CD4-positive, alpha-beta T cell (primary cell): ENCODE data around the gene MT2A. TPM values are rescaled to one million over a fixed set of nuclear protein-coding genes. Genes with fewer than 3 reads are reported as not detected.

Source experiments
- ATAC-seq: fragments of 200-7000 bp; cut with Tn5 transposase; one replicate; pipeline ENCODE4 v1.10.0; 2022; ENCODE audit warnings: mild to moderate bottlenecking; ENCODE audit not compliant: poor library complexity
- CTCF ChIA-PET: fragments of 350-600 bp; sonication (Branson Sonifier 250); formaldehyde crosslinking; loops from one replicate; lab custom pipeline; 2021; ENCODE audit warnings: antibody characterized with exemption, inconsistent platforms; lab: Charles Lee
- POLR2A ChIA-PET: fragments of 350-600 bp; sonication (Branson Sonifier 250); formaldehyde crosslinking; loops from one replicate; lab custom pipeline; 2021; ENCODE audit warnings: antibody characterized with exemption, inconsistent platforms; lab: Charles Lee
- DNase-seq, 14 experiments: peaks; one replicate each; pipeline ENCODE4 v3.0.0-alpha.2; 2013 to 2020; ENCODE audit warnings: mixed read lengths in 2 of 14
- H3K27ac ChIP-seq, 2 donors: one replicate each; pipeline versions ENCODE4 v1.5.1 to v1.7.0; 2013; ENCODE audit warnings: low read length in 2 of 2, low read depth in 1 of 2, mild to moderate bottlenecking in 1 of 2
- H3K27me3 ChIP-seq, 2 experiments: 1 replicate in 1 of 2; 2 replicates in 1 of 2; pipeline versions ENCODE4 v1.6.1 to v1.7.0; 2013; ENCODE audit warnings: low read length in 2 of 2, control low read depth in 1 of 2, mild to moderate bottlenecking in 1 of 2, moderate library complexity in 1 of 2; ENCODE audit not compliant: insufficient read depth in 2 of 2, control insufficient read depth in 1 of 2
- H3K36me3 ChIP-seq: one replicate; pipeline ENCODE4 v1.6.1; 2013; ENCODE audit warnings: low read length, control low read depth; ENCODE audit not compliant: insufficient read depth
- H3K4me1 ChIP-seq: one replicate; pipeline ENCODE4 v1.6.1; 2013; ENCODE audit warnings: low read length, control low read depth; ENCODE audit not compliant: insufficient read depth
- H3K4me3 ChIP-seq: one replicate; pipeline ENCODE4 v1.5.1; 2013; ENCODE audit warnings: mild to moderate bottlenecking, low read length, moderate library complexity
- H3K9me3 ChIP-seq, 2 experiments: 1 replicate in 1 of 2; 2 replicates in 1 of 2; pipeline versions ENCODE4 v1.6.1 to v1.7.0; 2013; ENCODE audit warnings: low read length in 2 of 2, mild to moderate bottlenecking in 2 of 2, control low read depth in 1 of 2, moderate library complexity in 1 of 2; ENCODE audit not compliant: control insufficient read depth in 1 of 2, insufficient read depth in 1 of 2
- H3K27ac Mint-ChIP-seq: one replicate; pipeline ENCODE4 v1.8.0; 2020; ENCODE audit warnings: mixed read lengths
- H3K27me3 Mint-ChIP-seq: one replicate; pipeline ENCODE4 v1.8.0; 2021; ENCODE audit warnings: mixed read lengths
- H3K36me3 Mint-ChIP-seq: one replicate; pipeline ENCODE4 v1.8.0; 2021; ENCODE audit warnings: low read depth, mixed read lengths
- H3K4me1 Mint-ChIP-seq: one replicate; pipeline ENCODE4 v1.8.0; 2021; ENCODE audit warnings: low read depth, mixed read lengths
- H3K4me3 Mint-ChIP-seq: one replicate; pipeline ENCODE4 v1.8.0; 2020; ENCODE audit warnings: mild to moderate bottlenecking, mixed read lengths
- H3K9me3 Mint-ChIP-seq: one replicate; pipeline ENCODE4 v1.8.0; 2020; ENCODE audit warnings: mixed read lengths
- intact Hi-C, 2 experiments: fragments of 100-400 bp; cut with DNase I in 1 of 2; cut with micrococcal nuclease in 1 of 2; formaldehyde crosslinking; loops; one replicate each; pipeline versions ENCODE4 v1.15.1 to v1.9.0; 2023 to 2025; cut with DNase I, micrococcal nuclease
- total RNA-seq, 174 experiments: library from RNA in 2 of 174; stranded (reverse) in 2 of 174; gene quantifications; one replicate each; pipeline ENCODE4 v1.2.3 and lab custom pipeline; 2021 to 2026
- TF ChIP-seq, protein P1 (sequence below): fragments of 200-600 bp; IDR thresholded peaks from one replicate; pipeline ENCODE4 v1.8.0; 2022; ENCODE audit warnings: antibody characterized with exemption, mild to moderate bottlenecking

Gene MT2A
- total RNA-seq, 2 experiments from 2014 or later: 47.1 to 50.8 TPM

DNA sequence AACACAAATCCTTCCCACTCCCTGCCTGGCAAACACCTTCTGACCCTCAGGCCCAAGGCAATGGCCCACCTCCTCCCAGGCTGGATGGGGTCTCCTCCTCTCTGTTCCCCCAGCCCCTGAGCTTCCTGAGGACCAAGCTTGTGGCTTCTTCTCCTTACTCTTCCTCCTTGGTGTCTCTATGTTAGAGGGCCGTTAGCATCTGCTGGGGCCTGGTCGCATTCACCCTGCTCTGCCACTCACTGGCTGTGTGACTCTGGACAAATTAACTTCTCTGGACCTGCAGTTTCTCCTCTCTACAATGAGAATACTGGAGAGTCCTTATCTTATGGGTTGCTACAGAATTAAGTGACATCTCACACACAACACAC lies 725 bp upstream of the MT2A start:
- H3K27me3 ChIP-seq: no peaks in the 10 kb centered on the region
- Mint-ChIP-seq H3K36me3 (no peaks in the 10 kb centered on the region), H3K4me3 (peak overlapping the region; percentile 87), H3K4me1 (peaks cover 57% of the 10 kb centered on the region), H3K27ac (peak overlapping the region; percentile 96), H3K9me3 (no peaks in the 10 kb centered on the region), H3K27me3 (no peaks in the 10 kb centered on the region)
- CTCF ChIA-PET: interaction anchor here (1.8 to 2.8 kb wide), 2 partner anchors 94 kb away, joined by 4 to 16 read pairs; no protein-coding TSS in a partner anchor
- no peak for ATAC-seq
- intact Hi-C loops: loop anchor here (1.0 to 2.0 kb wide), 2 partner anchors 17 to 75 kb away; partner anchors contain the start of genes MT1E (in 1 of the 2) and MT1X (in 1 of the 2)
- H3K9me3 ChIP-seq: no peaks in the 10 kb centered on the region
- TF ChIP-seq, protein P1, sequence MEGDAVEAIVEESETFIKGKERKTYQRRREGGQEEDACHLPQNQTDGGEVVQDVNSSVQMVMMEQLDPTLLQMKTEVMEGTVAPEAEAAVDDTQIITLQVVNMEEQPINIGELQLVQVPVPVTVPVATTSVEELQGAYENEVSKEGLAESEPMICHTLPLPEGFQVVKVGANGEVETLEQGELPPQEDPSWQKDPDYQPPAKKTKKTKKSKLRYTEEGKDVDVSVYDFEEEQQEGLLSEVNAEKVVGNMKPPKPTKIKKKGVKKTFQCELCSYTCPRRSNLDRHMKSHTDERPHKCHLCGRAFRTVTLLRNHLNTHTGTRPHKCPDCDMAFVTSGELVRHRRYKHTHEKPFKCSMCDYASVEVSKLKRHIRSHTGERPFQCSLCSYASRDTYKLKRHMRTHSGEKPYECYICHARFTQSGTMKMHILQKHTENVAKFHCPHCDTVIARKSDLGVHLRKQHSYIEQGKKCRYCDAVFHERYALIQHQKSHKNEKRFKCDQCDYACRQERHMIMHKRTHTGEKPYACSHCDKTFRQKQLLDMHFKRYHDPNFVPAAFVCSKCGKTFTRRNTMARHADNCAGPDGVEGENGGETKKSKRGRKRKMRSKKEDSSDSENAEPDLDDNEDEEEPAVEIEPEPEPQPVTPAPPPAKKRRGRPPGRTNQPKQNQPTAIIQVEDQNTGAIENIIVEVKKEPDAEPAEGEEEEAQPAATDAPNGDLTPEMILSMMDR: no peak
- no peaks in the 10 kb centered on the region for H3K36me3 ChIP-seq
- no peak overlapping the region for H3K27ac ChIP-seq
- H3K4me3 ChIP-seq: peak overlapping the region; percentile 80
- peaks cover 50% of the 10 kb centered on the region for H3K4me1 ChIP-seq
- DNase-seq: no peak
- POLR2A ChIA-PET: interaction anchor here (0.9 to 3.7 kb wide), 4 partner anchors 16 to 95 kb away, joined by 3 to 26 read pairs (median 4); no protein-coding TSS in a partner anchor

DNA sequence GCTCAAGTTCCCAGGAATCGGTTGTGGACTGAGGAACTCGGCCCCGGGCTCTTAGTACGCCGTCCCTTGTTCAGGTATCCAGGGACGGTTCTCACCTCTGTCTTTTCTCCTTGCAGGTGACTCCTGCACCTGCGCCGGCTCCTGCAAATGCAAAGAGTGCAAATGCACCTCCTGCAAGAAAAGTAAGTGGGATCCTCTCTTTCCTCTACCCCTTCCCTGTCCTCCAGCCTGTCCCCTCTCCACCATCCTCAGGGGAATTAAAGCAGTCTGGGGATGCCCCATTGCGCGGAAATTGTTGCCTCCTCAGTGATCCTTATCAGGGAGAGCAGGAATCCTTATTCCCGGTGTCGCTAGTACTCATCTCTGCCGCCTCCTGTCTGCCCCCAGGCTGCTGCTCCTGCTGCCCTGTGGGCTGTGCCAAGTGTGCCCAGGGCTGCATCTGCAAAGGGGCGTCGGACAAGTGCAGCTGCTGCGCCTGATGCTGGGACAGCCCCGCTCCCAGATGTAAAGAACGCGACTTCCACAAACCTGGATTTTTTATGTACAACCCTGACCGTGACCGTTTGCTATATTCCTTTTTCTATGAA lies 585 bp downstream of the MT2A start:
- H3K4me3 Mint-ChIP-seq: peak overlapping the region; percentile 98
- Histone ChIP-seq H3K9me3 (no peaks in the 10 kb centered on the region), H3K27me3 (no peaks in the 10 kb centered on the region), H3K27ac (peak overlapping the region; percentile 71 to 88), H3K36me3 (no peaks in the 10 kb centered on the region), H3K4me3 (peak overlapping the region; percentile 80), H3K4me1 (peaks cover 50% of the 10 kb centered on the region)
- no peaks in the 10 kb centered on the region for H3K27me3 Mint-ChIP-seq
- H3K36me3 Mint-ChIP-seq: no peaks in the 10 kb centered on the region
- intact Hi-C loops: loop anchor here (1.0 to 2.0 kb wide), 2 partner anchors 16 to 73 kb away; partner anchors contain the start of genes MT1E (in 1 of the 2) and MT1X (in 1 of the 2)
- no peak for ATAC-seq
- DNase-seq: peak in 4 of 14 experiments; percentile 13 to 37 (median 32)
- H3K4me1 Mint-ChIP-seq: peaks cover 57% of the 10 kb centered on the region
- TF ChIP-seq, protein P1: no peak
- peak overlapping the region; percentile 96 for H3K27ac Mint-ChIP-seq
- POLR2A ChIA-PET: interaction anchor here (0.8 to 3.7 kb wide), 13 partner anchors 9 to 158 kb away, joined by 3 to 26 read pairs (median 7); partner anchors contain the start of genes BBS2, MT1E, MT1F and MT1X
- no peaks in the 10 kb centered on the region for H3K9me3 Mint-ChIP-seq
- CTCF ChIA-PET: interaction anchor here (1.8 to 2.8 kb wide), 2 partner anchors 93 to 95 kb away, joined by 4 to 16 read pairs; no protein-coding TSS in a partner anchor

GRCh38 chr16:56609463-56609921 lies 1.1 kb downstream of the MT2A start:
- Histone ChIP-seq H3K9me3 (no peaks in the 10 kb centered on the region), H3K27ac (peak overlapping the region; percentile 71 to 88), H3K36me3 (no peaks in the 10 kb centered on the region), H3K27me3 (no peaks in the 10 kb centered on the region), H3K4me3 (peak overlapping the region; percentile 80), H3K4me1 (peaks cover 50% of the 10 kb centered on the region)
- Mint-ChIP-seq H3K27me3 (no peaks in the 10 kb centered on the region), H3K9me3 (no peaks in the 10 kb centered on the region), H3K36me3 (no peaks in the 10 kb centered on the region), H3K4me1 (peaks cover 57% of the 10 kb centered on the region), H3K4me3 (peak overlapping the region; percentile 98), H3K27ac (peak overlapping the region; percentile 96)
- peak; percentile 45 for ATAC-seq
- intact Hi-C loops: loop anchor here in 1 of 2 experiments (2.0 kb wide), 1 partner anchor 15 kb away; the partner anchor contains the start of gene MT1E
- TF ChIP-seq, protein P1: no peak
- POLR2A ChIA-PET: interaction anchor here (0.8 to 3.7 kb wide), 8 partner anchors 9 to 99 kb away, joined by 4 to 26 read pairs (median 6); partner anchors contain the start of genes MT1E, MT1F and MT1X
- DNase-seq: peak; percentile 52 to 93 (median 67)
- CTCF ChIA-PET: interaction anchor here (2.8 kb wide), 1 partner anchor 93 kb away, joined by 16 read pairs; no protein-coding TSS in a partner anchor
